T-cell (primary cell): ENCODE data around the gene PXDN. TPM values are rescaled to one million over a fixed set of nuclear protein-coding genes. Genes with fewer than 3 reads are reported as not detected.
"Not testable (repeated sequence)": the region's sequence is repeated elsewhere in the genome, so short reads cannot be mapped to it uniquely, and the experiment has no call there.

Experiments
- ATAC-seq, 4 experiments: fragments of 200-7000 bp in 3 of 4; fragments of 150-1000 bp in 1 of 4; cut with Tn5 transposase; replicated peaks in 1 of 4; 1 replicate in 3 of 4; 2 replicates in 1 of 4; pipeline ENCODE4 v1.10.0; 2021; ENCODE audit warnings: moderate library complexity in 3 of 4, mild to moderate bottlenecking in 2 of 4, moderate number of reproducible peaks in 1 of 4
- CTCF ChIA-PET, 2 donors: fragments of 300-600 bp; sonication (Branson Sonifier 250); formaldehyde crosslinking; loops; one replicate each; lab custom pipeline; 2022; ENCODE audit warnings: antibody characterized with exemption in 2 of 2; lab: Charles Lee
- POLR2A ChIA-PET, 2 donors: fragments of 300-600 bp; sonication (Branson Sonifier 250); formaldehyde crosslinking; loops; one replicate each; lab custom pipeline; 2022; ENCODE audit warnings: antibody characterized with exemption in 2 of 2; lab: Charles Lee
- DNase-seq, 35 experiments: peaks; one replicate each; pipeline versions ENCODE4 v3.0.0 to v3.0.0-alpha.2; 2013 to 2023
- H3K27ac ChIP-seq: one replicate; pipeline ENCODE4 v1.5.1; 2013; ENCODE audit warnings: low read length
- H3K27me3 ChIP-seq, 2 experiments: replicated peaks in 1 of 2; 1 replicate in 1 of 2; 2 replicates in 1 of 2; pipeline versions ENCODE4 v1.6.1 to v1.7.0; 2013; ENCODE audit warnings: low read length in 1 of 2, mixed read lengths in 1 of 2; ENCODE audit not compliant: control insufficient read depth in 2 of 2, insufficient read depth in 2 of 2; ENCODE audit errors: extremely low read depth in 1 of 2
- H3K36me3 ChIP-seq, 2 donors: 1 replicate in 1 of 2; 2 replicates in 1 of 2; pipeline versions ENCODE4 v1.6.1 to v1.7.0; 2013; ENCODE audit warnings: low read length in 1 of 2; ENCODE audit not compliant: control insufficient read depth in 2 of 2, insufficient read depth in 1 of 2; ENCODE audit errors: extremely low read depth in 1 of 2
- H3K4me1 ChIP-seq, 2 experiments: 1 replicate in 1 of 2; 2 replicates in 1 of 2; pipeline versions ENCODE4 v1.6.1 to v1.7.0; 2013; ENCODE audit warnings: low read length in 2 of 2, mixed read lengths in 1 of 2; ENCODE audit not compliant: insufficient read depth in 2 of 2, control insufficient read depth in 1 of 2; ENCODE audit errors: extremely low read depth in 1 of 2
- H3K4me3 ChIP-seq, 2 donors: 1 replicate in 1 of 2; 2 replicates in 1 of 2; pipeline versions ENCODE4 v1.5.1 to v1.7.0; 2013; ENCODE audit warnings: mild to moderate bottlenecking in 2 of 2, low read length in 1 of 2, moderate library complexity in 1 of 2; ENCODE audit not compliant: control insufficient read depth in 1 of 2; ENCODE audit errors: extremely low read depth in 1 of 2
- H3K9me3 ChIP-seq: 2 replicates; pipeline ENCODE4 v1.7.0; 2013
- H3K27ac Mint-ChIP-seq, 2 donors: one replicate each; pipeline ENCODE4 v1.8.0; 2020 to 2021; ENCODE audit warnings: mild to moderate bottlenecking in 2 of 2, mixed read lengths in 2 of 2
- H3K27me3 Mint-ChIP-seq, 2 donors: one replicate each; pipeline ENCODE4 v1.8.0; 2021 to 2022; ENCODE audit warnings: mixed read lengths in 2 of 2
- H3K36me3 Mint-ChIP-seq: one replicate; pipeline ENCODE4 v1.8.0; 2021; ENCODE audit warnings: mixed read lengths
- H3K4me1 Mint-ChIP-seq, 3 donors: one replicate each; pipeline ENCODE4 v1.8.0; 2020 to 2022; ENCODE audit warnings: mixed read lengths in 3 of 3, mild to moderate bottlenecking in 1 of 3
- H3K4me3 Mint-ChIP-seq, 3 donors: one replicate each; pipeline ENCODE4 v1.8.0; 2020 to 2022; ENCODE audit warnings: mild to moderate bottlenecking in 3 of 3, mixed read lengths in 3 of 3, moderate library complexity in 3 of 3
- H3K9me3 Mint-ChIP-seq, 3 donors: one replicate each; pipeline ENCODE4 v1.8.0; 2020 to 2022; ENCODE audit warnings: mixed read lengths in 3 of 3
- WGBS: methylation state at CpG from one replicate; pipeline ENCODE4 v1.1.5; 2013; ENCODE audit warnings: missing lambda C conversion rate; ENCODE audit not compliant: insufficient coverage; 5-methylcytosine and 5-hydroxymethylcytosine counted together
- total RNA-seq, 35 experiments: library from RNA in 6 of 35; stranded (reverse) in 6 of 35; fragments of 120-200 nt in 1 of 35; gene quantifications; one replicate each; pipeline versions ENCODE4 v1.2.1 to v1.2.4 and lab custom pipeline; 2013 to 2026

PXDN gene
- total RNA-seq, 5 donors from 2014 or later (not counting 1 experiment from before 2014, with no cell fraction given): 0.21 to 5.4 (median 1.3) TPM

DNA sequence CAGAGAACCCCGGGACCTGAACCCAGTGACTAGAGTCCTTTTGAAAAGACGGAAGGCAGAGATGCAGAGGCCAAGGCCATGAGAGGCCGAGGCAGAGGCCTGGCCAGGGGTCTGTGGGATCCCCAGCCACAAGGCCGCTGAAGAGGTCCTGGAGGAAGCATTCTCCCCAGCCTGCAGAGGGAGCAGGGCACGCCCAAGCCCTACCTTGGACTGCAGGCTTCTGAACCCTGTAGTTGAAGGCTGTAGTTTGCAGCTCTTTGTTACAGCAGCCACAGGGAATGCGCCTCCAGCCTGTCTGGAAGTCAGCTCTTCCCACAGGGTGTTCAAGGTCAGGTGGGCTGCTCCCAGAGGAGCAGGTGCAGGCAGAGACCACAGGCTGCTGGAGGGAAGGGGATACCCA is 22.1 kb upstream of the PXDN start:
- POLR2A ChIA-PET: interaction anchor here in 1 of 2 donors (0.5 kb wide), 1 partner anchor 1394 kb away, joined by 3 read pairs; no protein-coding TSS in a partner anchor
- CTCF ChIA-PET: no interaction called here

DNA sequence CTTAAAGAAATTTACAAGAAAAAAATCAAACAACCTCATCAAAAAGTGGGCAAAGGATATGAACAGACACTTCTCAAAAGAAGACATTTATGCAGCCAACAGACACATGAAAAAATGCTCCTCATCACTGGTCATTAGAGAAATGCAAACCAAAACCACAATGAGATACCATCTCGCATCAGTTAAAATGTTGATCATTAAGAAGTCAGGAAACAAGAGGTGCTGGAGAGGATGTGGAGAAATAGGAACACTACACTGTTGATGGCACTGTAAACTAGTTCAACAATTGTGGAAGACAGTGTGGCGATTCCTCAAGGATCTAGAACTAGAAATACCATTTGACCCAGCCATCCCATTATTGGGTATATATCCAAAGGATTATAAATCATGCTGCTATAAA is 20.9 kb upstream of the PXDN start:
- H3K36me3 ChIP-seq, CTCF ChIA-PET, H3K36me3 Mint-ChIP-seq, H3K27ac Mint-ChIP-seq, H3K4me1 Mint-ChIP-seq, H3K9me3 Mint-ChIP-seq, DNase-seq, ATAC-seq, POLR2A ChIA-PET, H3K4me1 ChIP-seq, H3K4me3 ChIP-seq, H3K4me3 Mint-ChIP-seq, H3K27ac ChIP-seq, H3K9me3 ChIP-seq: not testable (repeated sequence)
- H3K27me3 Mint-ChIP-seq: peaks cover 7 to 15% of the 10 kb centered on the region in 2 donors
- H3K27me3 ChIP-seq: peaks cover 0 to 18% of the 10 kb centered on the region in 2 experiments
- no CpG with 5 or more reads among the region's 2 CpGs for WGBS

More for the DNA sequence above, 22.1 kb upstream of the PXDN start:
- Mint-ChIP-seq H3K4me1 (peaks cover 0 to 3% (median 0%) of the 10 kb centered on the region in 3 donors), H3K9me3 (no peaks in the 10 kb centered on the region), H3K4me3 (no peak overlapping the region), H3K27ac (no peak overlapping the region), H3K36me3 (no peaks in the 10 kb centered on the region), H3K27me3 (peaks cover 7 to 13% of the 10 kb centered on the region in 2 donors)
- DNase-seq (no peak), ATAC-seq (no peak)
- 76% methylated on average over 6 of the region's 6 CpGs for WGBS
- Histone ChIP-seq H3K36me3 (no peaks in the 10 kb centered on the region), H3K27me3 (peaks cover 0 to 21% of the 10 kb centered on the region in 2 experiments), H3K4me3 (no peak overlapping the region), H3K27ac (no peak overlapping the region), H3K4me1 (no peaks in the 10 kb centered on the region), H3K9me3 (no peaks in the 10 kb centered on the region)

GRCh38 chr2:1759611-1759930 is 15.3 kb upstream of the PXDN start:
- H3K27ac Mint-ChIP-seq: no peak overlapping the region
- peaks cover 0 to 14% of the 10 kb centered on the region in 2 experiments for H3K27me3 ChIP-seq
- H3K4me1 ChIP-seq: no peaks in the 10 kb centered on the region
- H3K4me3 Mint-ChIP-seq: no peak overlapping the region
- H3K4me1 Mint-ChIP-seq: no peaks in the 10 kb centered on the region
- H3K9me3 Mint-ChIP-seq: peaks cover 2 to 14% (median 4%) of the 10 kb centered on the region in 3 donors
- CTCF ChIA-PET: no interaction called here
- POLR2A ChIA-PET: no interaction called here
- ATAC-seq: no peak
- DNase-seq: no peak
- no peak overlapping the region for H3K27ac ChIP-seq
- no peaks in the 10 kb centered on the region for H3K36me3 ChIP-seq
- no peak overlapping the region for H3K4me3 ChIP-seq
- H3K9me3 ChIP-seq: no peaks in the 10 kb centered on the region
- H3K27me3 Mint-ChIP-seq: peaks cover 6 to 8% of the 10 kb centered on the region in 2 donors
- WGBS: 100% methylated on average over 3 of the region's 13 CpGs
- no peaks in the 10 kb centered on the region for H3K36me3 Mint-ChIP-seq

- Histone ChIP-seq H3K9me3 (no peaks in the 10 kb centered on the region), H3K4me3 (no peak overlapping the region), H3K36me3 (no peaks in the 10 kb centered on the region), H3K27me3 (peaks cover 0 to 17% of the 10 kb centered on the region in 2 experiments), H3K27ac (no peak overlapping the region), H3K4me1 (no peaks in the 10 kb centered on the region)
- 95% methylated on average over 22 of the region's 26 CpGs for WGBS
- ChIA-PET CTCF (no interaction called here), POLR2A (no interaction called here)
- H3K4me3 Mint-ChIP-seq: no peak overlapping the region
- H3K27me3 Mint-ChIP-seq: peaks cover 6 to 8% of the 10 kb centered on the region in 2 donors
- no peaks in the 10 kb centered on the region for H3K4me1 Mint-ChIP-seq
- H3K36me3 Mint-ChIP-seq: no peaks in the 10 kb centered on the region
- ATAC-seq (no peak), DNase-seq (no peak)
- no peak overlapping the region for H3K27ac Mint-ChIP-seq
- H3K9me3 Mint-ChIP-seq: peaks cover 2 to 14% (median 4%) of the 10 kb centered on the region in 3 donors
Measured at GRCh38 chr2:1758774-1759610, 14.7 kb upstream of the PXDN start.

GRCh38 chr2:1758171-1758570 is 13.9 kb upstream of the PXDN start:
- H3K4me3 ChIP-seq: no peak overlapping the region
- ATAC-seq (no peak), DNase-seq (no peak)
- H3K27ac ChIP-seq: no peak overlapping the region
- Mint-ChIP-seq H3K4me1 (no peaks in the 10 kb centered on the region), H3K36me3 (no peaks in the 10 kb centered on the region), H3K27ac (no peak overlapping the region), H3K9me3 (peaks cover 2 to 14% (median 4%) of the 10 kb centered on the region in 3 donors), H3K27me3 (peaks cover 6 to 8% of the 10 kb centered on the region in 2 donors), H3K4me3 (no peak overlapping the region)
- no CpG with 5 or more reads among the region's 5 CpGs for WGBS
- H3K27me3 ChIP-seq: peaks cover 0 to 17% of the 10 kb centered on the region in 2 experiments
- ChIA-PET POLR2A (no interaction called here), CTCF (no interaction called here)
- no peaks in the 10 kb centered on the region for H3K4me1 ChIP-seq
- no peaks in the 10 kb centered on the region for H3K36me3 ChIP-seq
- no peaks in the 10 kb centered on the region for H3K9me3 ChIP-seq

GRCh38 chr2:1757567-1757966 is 13.3 kb upstream of the PXDN start:
- peaks cover 4 to 8% of the 10 kb centered on the region in 2 donors for H3K27me3 Mint-ChIP-seq
- no peak overlapping the region for H3K4me3 Mint-ChIP-seq
- H3K27ac ChIP-seq: no peak overlapping the region
- H3K9me3 ChIP-seq: no peaks in the 10 kb centered on the region
- H3K27me3 ChIP-seq: peaks cover 0 to 17% of the 10 kb centered on the region in 2 experiments
- no peak overlapping the region for H3K27ac Mint-ChIP-seq
- H3K36me3 Mint-ChIP-seq: no peaks in the 10 kb centered on the region
- WGBS: 80% methylated on average over 1 of the region's 4 CpGs
- H3K36me3 ChIP-seq: no peaks in the 10 kb centered on the region
- POLR2A ChIA-PET: no interaction called here
- no peak overlapping the region for H3K4me3 ChIP-seq
- CTCF ChIA-PET: no interaction called here
- peaks cover 2 to 14% (median 4%) of the 10 kb centered on the region in 3 donors for H3K9me3 Mint-ChIP-seq
- no peak for ATAC-seq
- no peak for DNase-seq
- no peaks in the 10 kb centered on the region for H3K4me1 Mint-ChIP-seq
- H3K4me1 ChIP-seq: no peaks in the 10 kb centered on the region
